ENCODE results near the gene PDCL2. TPM values are rescaled to one million over a fixed set of nuclear protein-coding genes. Genes with fewer than 3 reads are reported as not detected.

Gene PDCL2
- total RNA-seq, 2 donors from 2014 or later = not detected

DNA sequence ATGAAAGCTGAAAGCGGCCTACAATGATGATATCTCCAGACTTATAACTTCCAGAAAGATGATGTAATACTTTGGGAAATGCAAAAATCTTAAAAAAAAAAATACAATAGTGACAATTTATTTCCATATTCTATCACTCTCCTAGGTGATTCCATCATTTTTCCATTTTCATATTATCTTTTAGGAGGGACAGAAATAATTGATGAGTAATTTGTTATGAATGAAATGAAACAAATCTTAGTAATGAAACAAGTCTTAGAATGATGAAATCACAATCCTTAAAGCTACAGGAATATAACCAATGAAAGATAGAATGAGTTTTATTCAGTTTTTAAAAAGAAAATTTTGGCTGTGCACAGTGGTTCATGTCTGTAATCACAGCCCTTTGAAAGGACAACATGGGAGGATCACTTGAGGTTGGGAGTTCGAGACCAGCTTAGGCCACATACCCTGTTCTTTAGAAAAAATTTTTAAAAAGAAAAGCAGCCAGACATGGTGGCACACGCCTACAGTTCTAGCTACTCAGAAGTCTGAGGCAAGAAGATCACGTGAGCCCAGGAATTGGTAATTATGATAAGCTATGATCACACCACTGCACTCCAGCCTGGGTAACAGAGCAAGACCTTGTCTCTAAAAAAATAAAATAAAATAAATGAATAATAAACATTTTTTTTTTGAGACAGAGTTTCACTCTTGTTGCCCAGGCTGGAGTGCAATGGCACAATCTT lies 67.0 kb downstream of the PDCL2 start:
- TF ChIP-seq, protein P1, sequence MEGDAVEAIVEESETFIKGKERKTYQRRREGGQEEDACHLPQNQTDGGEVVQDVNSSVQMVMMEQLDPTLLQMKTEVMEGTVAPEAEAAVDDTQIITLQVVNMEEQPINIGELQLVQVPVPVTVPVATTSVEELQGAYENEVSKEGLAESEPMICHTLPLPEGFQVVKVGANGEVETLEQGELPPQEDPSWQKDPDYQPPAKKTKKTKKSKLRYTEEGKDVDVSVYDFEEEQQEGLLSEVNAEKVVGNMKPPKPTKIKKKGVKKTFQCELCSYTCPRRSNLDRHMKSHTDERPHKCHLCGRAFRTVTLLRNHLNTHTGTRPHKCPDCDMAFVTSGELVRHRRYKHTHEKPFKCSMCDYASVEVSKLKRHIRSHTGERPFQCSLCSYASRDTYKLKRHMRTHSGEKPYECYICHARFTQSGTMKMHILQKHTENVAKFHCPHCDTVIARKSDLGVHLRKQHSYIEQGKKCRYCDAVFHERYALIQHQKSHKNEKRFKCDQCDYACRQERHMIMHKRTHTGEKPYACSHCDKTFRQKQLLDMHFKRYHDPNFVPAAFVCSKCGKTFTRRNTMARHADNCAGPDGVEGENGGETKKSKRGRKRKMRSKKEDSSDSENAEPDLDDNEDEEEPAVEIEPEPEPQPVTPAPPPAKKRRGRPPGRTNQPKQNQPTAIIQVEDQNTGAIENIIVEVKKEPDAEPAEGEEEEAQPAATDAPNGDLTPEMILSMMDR (IDR thresholded peaks at IDR 0.05) = no peak
- H3K27ac ChIP-seq = no peak overlapping the region
- no peak overlapping the region for H3K4me3 ChIP-seq
- no peaks in the 10 kb centered on the region for H3K4me1 ChIP-seq
- no peaks in the 10 kb centered on the region for H3K27me3 ChIP-seq
- H3K9ac ChIP-seq (ENCODE audit: low read depth in 2 of 2, low read length in 2 of 2) = no peak overlapping the region
- H3K36me3 ChIP-seq = no peaks in the 10 kb centered on the region
- no peak for DNase-seq
- no peaks in the 10 kb centered on the region for H3K9me3 ChIP-seq
- intact Hi-C loops (cut with DNase I) = no loop called here

DNA sequence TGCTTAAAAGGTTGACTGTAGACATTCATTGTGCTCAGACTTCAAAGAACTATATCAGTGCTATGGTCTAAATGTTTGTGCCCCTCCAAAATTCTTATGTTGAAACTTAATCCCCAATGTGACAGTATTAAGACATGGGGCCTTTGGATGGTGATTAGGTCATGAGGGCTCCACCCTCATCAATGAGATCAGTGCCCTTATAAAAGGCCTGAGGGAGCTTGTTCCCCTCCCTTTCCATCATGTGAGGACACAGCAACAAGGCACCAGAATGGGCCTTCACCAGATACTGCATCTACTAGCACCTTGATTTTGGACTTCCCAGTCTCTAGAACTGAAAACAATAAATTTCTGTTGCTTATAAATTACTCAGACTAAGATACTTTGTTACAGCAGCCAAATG lies 73.6 kb downstream of the PDCL2 start:
- TF ChIP-seq, protein P1 (IDR thresholded peaks at IDR 0.05) = no peak
- no peak overlapping the region for H3K9ac ChIP-seq (ENCODE audit: low read depth in 2 of 2, low read length in 2 of 2)
- H3K4me3 ChIP-seq = no peak overlapping the region
- no peaks in the 10 kb centered on the region for H3K27me3 ChIP-seq
- H3K9me3 ChIP-seq = no peaks in the 10 kb centered on the region
- no peak overlapping the region for H3K27ac ChIP-seq
- H3K4me1 ChIP-seq = no peaks in the 10 kb centered on the region
- no peaks in the 10 kb centered on the region for H3K36me3 ChIP-seq
- DNase-seq = no peak
- intact Hi-C loops (cut with DNase I) = no loop called here

DNA sequence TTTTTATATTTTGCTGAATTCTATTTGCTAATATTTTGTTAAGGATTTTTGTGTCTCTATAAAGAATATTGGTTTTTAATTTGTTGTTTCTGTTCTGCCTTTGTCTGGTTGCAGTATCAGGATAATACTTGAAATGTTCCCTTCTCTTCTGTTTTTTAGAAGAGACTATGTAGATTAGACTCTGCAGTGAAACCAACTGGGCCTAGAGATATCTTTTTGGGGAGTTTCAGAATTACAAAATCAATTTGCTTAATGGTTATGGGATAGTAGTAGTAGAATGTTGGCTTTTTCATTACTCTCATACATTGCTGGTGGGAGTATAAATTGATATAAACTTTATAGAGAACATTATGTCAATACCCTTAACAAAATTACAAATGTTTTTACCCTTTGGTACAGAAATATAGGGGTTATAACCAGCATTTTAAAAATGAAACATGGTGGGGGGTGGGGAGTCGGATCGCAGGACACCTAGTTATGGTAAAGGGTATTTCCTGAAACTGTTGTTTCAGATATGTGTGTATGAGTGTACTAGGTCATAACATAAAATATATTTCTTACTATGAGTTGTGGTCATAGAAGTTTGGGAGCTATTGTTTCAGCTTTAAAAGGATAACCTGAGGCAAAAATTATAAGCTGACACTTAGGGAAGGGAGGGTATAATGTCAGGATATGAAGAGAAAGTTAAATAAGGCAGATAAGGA lies 74.4 kb downstream of the PDCL2 start:
- H3K9me3 ChIP-seq = no peaks in the 10 kb centered on the region
- no peaks in the 10 kb centered on the region for H3K36me3 ChIP-seq
- no peak overlapping the region for H3K27ac ChIP-seq
- no peak for DNase-seq
- TF ChIP-seq, protein P1 (IDR thresholded peaks at IDR 0.05) = no peak
- intact Hi-C loops (cut with DNase I) = no loop called here
- no peak overlapping the region for H3K4me3 ChIP-seq
- H3K9ac ChIP-seq (ENCODE audit: low read depth in 2 of 2, low read length in 2 of 2) = no peak overlapping the region
- no peaks in the 10 kb centered on the region for H3K4me1 ChIP-seq
- H3K27me3 ChIP-seq = no peaks in the 10 kb centered on the region

DNA sequence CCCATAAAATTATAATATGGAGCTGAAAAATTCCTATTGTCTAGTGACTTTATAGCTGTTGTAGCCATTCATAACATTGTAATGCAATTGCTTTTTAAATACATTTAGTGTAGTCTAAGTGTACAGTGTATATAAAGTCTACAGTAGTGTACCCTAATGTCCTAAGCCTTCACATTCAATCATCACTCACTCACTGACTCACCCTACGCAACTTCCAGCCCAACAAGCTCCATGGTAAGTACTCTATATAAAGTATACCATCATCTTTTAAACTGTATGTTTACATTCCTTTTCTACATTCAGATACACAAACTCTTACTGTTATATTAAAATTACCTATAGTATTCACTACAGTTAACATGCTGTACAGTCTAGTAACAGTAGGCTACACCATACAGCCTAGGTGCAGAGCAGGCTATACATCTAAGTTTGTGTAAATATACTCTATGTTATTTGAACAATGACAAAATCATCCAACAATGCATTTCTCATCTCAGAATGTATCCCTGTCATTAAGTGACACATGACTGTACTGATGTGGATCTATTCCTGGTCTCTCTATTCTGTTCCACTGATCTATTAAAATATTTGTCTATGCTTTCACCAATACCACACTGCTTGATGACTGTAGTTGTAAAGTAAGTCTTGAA lies 79.0 kb downstream of the PDCL2 start:
- Histone ChIP-seq H3K9me3 (no peaks in the 10 kb centered on the region), H3K9ac (ENCODE audit: low read depth in 2 of 2, low read length in 2 of 2) (no peak overlapping the region), H3K27me3 (no peaks in the 10 kb centered on the region), H3K36me3 (no peaks in the 10 kb centered on the region), H3K4me3 (no peak overlapping the region), H3K4me1 (no peaks in the 10 kb centered on the region), H3K27ac (no peak overlapping the region)
- DNase-seq = no peak
- intact Hi-C loops (cut with DNase I) = no loop called here
- TF ChIP-seq, protein P1 (IDR thresholded peaks at IDR 0.05) = no peak

DNA sequence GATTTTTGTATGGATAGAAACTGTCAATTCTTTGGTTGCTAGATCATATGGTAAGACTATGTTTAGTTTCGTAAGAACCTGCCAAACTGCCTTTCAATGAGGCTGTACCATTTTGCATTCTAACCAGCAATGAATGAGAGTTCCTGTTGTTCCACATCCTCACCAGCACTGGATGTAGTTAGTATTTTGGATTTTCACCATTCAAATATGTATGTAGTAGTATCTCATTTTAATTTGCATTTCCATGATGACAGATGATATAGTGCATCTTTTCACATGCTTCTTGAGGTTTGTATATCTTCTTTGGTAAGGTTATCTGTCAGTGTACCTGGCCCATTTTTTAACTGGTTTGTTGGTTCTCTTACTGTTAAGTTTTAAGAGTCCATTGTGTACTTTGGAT lies 80.0 kb downstream of the PDCL2 start:
- H3K9me3 ChIP-seq = no peaks in the 10 kb centered on the region
- intact Hi-C loops (cut with DNase I) = no loop called here
- no peak overlapping the region for H3K4me3 ChIP-seq
- DNase-seq = no peak
- H3K27me3 ChIP-seq = no peaks in the 10 kb centered on the region
- no peaks in the 10 kb centered on the region for H3K36me3 ChIP-seq
- H3K27ac ChIP-seq = no peak overlapping the region
- H3K9ac ChIP-seq (ENCODE audit: low read depth in 2 of 2, low read length in 2 of 2) = no peak overlapping the region
- H3K4me1 ChIP-seq = no peaks in the 10 kb centered on the region
- TF ChIP-seq, protein P1 (IDR thresholded peaks at IDR 0.05) = no peak

All from colonic mucosa (tissue), 4 donors.